Thyroid gland (tissue), 4 donors: ENCODE data around the gene SATB2.

Experiments
- CTCF ChIP-seq, 6 experiments: fragments of 200-600 bp in 3 of 6; fragments of 450-650 bp in 3 of 6; sonication (generic) in 3 of 6; IDR thresholded peaks; one replicate each; pipeline ENCODE4 v1.5.1; 2016 to 2019; ENCODE audit warnings: antibody characterized with exemption in 6 of 6, mild to moderate bottlenecking in 2 of 6, inconsistent platforms in 1 of 6, moderate library complexity in 1 of 6
- POLR2A ChIP-seq, 2 donors: fragments of 450-650 bp; IDR thresholded peaks; one replicate each; pipeline ENCODE4 v1.6.1; 2017; ENCODE audit warnings: antibody characterized with exemption in 2 of 2, mild to moderate bottlenecking in 2 of 2, moderate library complexity in 1 of 2

- TF ChIP-seq CTCF (IDR thresholded peaks at IDR 0.05) (no peak), POLR2A (IDR thresholded peaks at IDR 0.05) (no peak)
Observed at GRCh38 chr2:199470361-199470671, 12.6 kb upstream of the SATB2 start.
